ENCODE data around the gene ZNF791. TPM values are rescaled to one million over a fixed set of nuclear protein-coding genes. Genes with fewer than 3 reads are reported as not detected.
A peak's percentile ranks its signal among the peaks of the same experiment; 100 is the strongest.

The ZNF791 gene
- polyA plus RNA-seq, 3 donors = 5.2 to 8.2 (median 5.9) TPM

DNA sequence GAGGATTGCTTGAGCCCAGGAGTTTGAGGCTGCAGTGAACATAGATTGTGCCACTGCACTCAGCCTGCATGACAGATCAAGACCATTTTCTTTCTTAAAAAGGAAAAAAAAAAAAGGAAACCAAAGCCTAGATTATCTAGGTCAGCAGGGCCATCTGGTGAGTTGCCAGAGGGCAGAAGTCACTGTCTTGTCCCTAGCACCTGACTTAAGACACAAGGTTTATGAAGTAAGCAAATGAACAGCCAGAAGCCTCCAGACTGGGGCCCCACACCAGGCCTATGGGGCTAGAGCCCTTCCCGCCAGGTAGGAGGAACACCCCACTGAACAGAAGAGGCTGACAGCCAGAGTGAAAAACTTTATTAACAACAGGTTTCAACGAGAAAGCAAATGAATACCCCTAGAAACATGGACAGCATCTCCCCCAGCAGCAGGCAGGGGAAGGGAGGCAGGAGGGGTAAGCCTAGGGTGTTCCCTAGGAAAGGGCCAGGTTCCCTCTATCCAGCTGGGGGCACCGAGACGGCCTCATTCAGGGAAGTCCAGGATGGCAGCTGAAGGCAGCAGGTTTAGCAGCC, 57.1 kb downstream of the ZNF791 start:
- Mint-ChIP-seq H3K27me3 (ENCODE audit: low read depth in 3 of 3) (peaks cover 0 to 3% (median 2%) of the 10 kb centered on the region in 3 donors), H3K27ac (peak overlapping the region in 6 of 7 donors; percentile 60 to 100 (median 96)), H3K36me3 (peaks cover 28 to 39% of the 10 kb centered on the region in 2 donors), H3K9me3 (no peaks in the 10 kb centered on the region), H3K4me1 (peaks cover 47% of the 10 kb centered on the region), H3K4me3 (peak overlapping the region in 1 of 2 donors; percentile 20)
- Histone ChIP-seq H3K27ac (ENCODE audit: low read depth in 1 of 2, low read length in 2 of 2) (peak overlapping the region; percentile 78 to 100), H3K9ac (ENCODE audit: insufficient read depth, low read length, poor library complexity, severe bottlenecking) (no peak overlapping the region), H3K4me3 (replicated peaks in 1 of 3; ENCODE audit: low read depth in 2 of 3, low read length in 3 of 3) (peak overlapping the region in 1 of 3 experiments; percentile 96), H3K4me1 (ENCODE audit: control insufficient read depth in 1 of 2, insufficient read depth in 2 of 2, low read length in 2 of 2) (peaks cover 49 to 61% of the 10 kb centered on the region in 2 donors), H3K36me3 (replicated peaks in 1 of 2; ENCODE audit: control insufficient read depth in 1 of 2, insufficient read depth in 2 of 2, low read length in 2 of 2) (peaks cover 24 to 30% of the 10 kb centered on the region in 2 donors), H3K4me2 (replicated peaks; ENCODE audit: extremely low read depth, low read length, poor library complexity, severe bottlenecking) (no peak overlapping the region), H2AFZ (ENCODE audit: insufficient read depth, low read depth, low read length, poor library complexity, severe bottlenecking) (no peak overlapping the region), H4K20me1 (ENCODE audit: insufficient read depth, low read length) (peaks cover 41% of the 10 kb centered on the region), H3K79me2 (ENCODE audit: insufficient read depth, low read length) (peaks cover 72% of the 10 kb centered on the region), H3K27me3 (ENCODE audit: control insufficient read depth in 2 of 2, insufficient read depth in 2 of 2, low read length in 2 of 2) (no peaks in the 10 kb centered on the region), H3K9me3 (replicated peaks in 1 of 2; ENCODE audit: control insufficient read depth in 1 of 2, insufficient read depth in 1 of 2, low read length in 2 of 2) (no peaks in the 10 kb centered on the region)
- DNase-seq = no peak
- intact Hi-C loops (cut with micrococcal nuclease) = loop anchor here (2.0 to 10.0 kb wide), 5 partner anchors 53 to 503 kb away; partner anchors contain the start of genes ZNF490 (in 2 of the 2), ZNF791 (in 2 of the 2), JUNB (in 1 of the 2) and ZNF136 (in 1 of the 2)
- WGBS (ENCODE audit: insufficient coverage) = 80% methylated on average over 2 of the region's 4 CpGs
- TF ChIP-seq, protein P1, sequence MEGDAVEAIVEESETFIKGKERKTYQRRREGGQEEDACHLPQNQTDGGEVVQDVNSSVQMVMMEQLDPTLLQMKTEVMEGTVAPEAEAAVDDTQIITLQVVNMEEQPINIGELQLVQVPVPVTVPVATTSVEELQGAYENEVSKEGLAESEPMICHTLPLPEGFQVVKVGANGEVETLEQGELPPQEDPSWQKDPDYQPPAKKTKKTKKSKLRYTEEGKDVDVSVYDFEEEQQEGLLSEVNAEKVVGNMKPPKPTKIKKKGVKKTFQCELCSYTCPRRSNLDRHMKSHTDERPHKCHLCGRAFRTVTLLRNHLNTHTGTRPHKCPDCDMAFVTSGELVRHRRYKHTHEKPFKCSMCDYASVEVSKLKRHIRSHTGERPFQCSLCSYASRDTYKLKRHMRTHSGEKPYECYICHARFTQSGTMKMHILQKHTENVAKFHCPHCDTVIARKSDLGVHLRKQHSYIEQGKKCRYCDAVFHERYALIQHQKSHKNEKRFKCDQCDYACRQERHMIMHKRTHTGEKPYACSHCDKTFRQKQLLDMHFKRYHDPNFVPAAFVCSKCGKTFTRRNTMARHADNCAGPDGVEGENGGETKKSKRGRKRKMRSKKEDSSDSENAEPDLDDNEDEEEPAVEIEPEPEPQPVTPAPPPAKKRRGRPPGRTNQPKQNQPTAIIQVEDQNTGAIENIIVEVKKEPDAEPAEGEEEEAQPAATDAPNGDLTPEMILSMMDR (IDR thresholded peaks at IDR 0.05) = no peak

DNA sequence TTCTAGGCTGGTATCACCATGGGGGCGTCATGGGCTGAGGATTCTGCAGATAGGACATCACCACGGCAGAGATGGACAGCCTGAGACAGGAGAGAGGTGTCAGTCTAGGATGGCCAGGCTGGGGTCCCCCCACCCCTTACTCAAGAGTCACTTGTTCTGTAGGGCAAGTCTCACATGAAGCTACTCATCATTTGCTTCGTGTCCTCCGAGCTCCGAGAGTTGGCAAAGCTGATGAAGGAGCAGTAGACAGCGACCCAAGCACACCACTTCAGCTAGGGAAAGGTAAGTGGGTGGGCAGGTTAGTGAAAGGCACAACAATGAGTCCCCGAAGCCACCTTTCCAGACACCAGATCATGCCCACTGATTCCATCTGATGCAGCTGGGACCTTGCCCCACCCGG, 57.6 kb downstream of the ZNF791 start:
- WGBS (ENCODE audit: insufficient coverage) = 60% methylated on average over 1 of the region's 8 CpGs
- Mint-ChIP-seq H3K36me3 (peaks cover 23 to 39% of the 10 kb centered on the region in 2 donors), H3K9me3 (no peaks in the 10 kb centered on the region), H3K4me3 (peak overlapping the region; percentile 90 to 97), H3K27me3 (ENCODE audit: low read depth in 3 of 3) (peaks cover 0 to 3% (median 0%) of the 10 kb centered on the region in 3 donors), H3K27ac (peak overlapping the region; percentile 97 to 100 (median 100)), H3K4me1 (peaks cover 47% of the 10 kb centered on the region)
- peaks cover 22 to 30% of the 10 kb centered on the region in 2 donors for H3K36me3 ChIP-seq (replicated peaks in 1 of 2; ENCODE audit: control insufficient read depth in 1 of 2, insufficient read depth in 2 of 2, low read length in 2 of 2)
- peaks cover 40% of the 10 kb centered on the region for H4K20me1 ChIP-seq (ENCODE audit: insufficient read depth, low read length)
- H3K9ac ChIP-seq (ENCODE audit: insufficient read depth, low read length, poor library complexity, severe bottlenecking) = peak overlapping the region; percentile 92
- peaks cover 70% of the 10 kb centered on the region for H3K79me2 ChIP-seq (ENCODE audit: insufficient read depth, low read length)
- peak overlapping the region; percentile 78 to 100 for H3K27ac ChIP-seq (ENCODE audit: low read depth in 1 of 2, low read length in 2 of 2)
- no peak overlapping the region for H2AFZ ChIP-seq (ENCODE audit: insufficient read depth, low read depth, low read length, poor library complexity, severe bottlenecking)
- H3K4me3 ChIP-seq (replicated peaks in 1 of 3; ENCODE audit: low read depth in 2 of 3, low read length in 3 of 3) = peak overlapping the region; percentile 61 to 96 (median 81)
- intact Hi-C loops (cut with micrococcal nuclease) = loop anchor here (2.0 to 10.0 kb wide), 5 partner anchors 54 to 504 kb away; partner anchors contain the start of genes ZNF490 (in 2 of the 2), ZNF791 (in 2 of the 2), JUNB (in 1 of the 2) and ZNF136 (in 1 of the 2)
- peaks cover 49 to 61% of the 10 kb centered on the region in 2 donors for H3K4me1 ChIP-seq (ENCODE audit: control insufficient read depth in 1 of 2, insufficient read depth in 2 of 2, low read length in 2 of 2)
- no peaks in the 10 kb centered on the region for H3K9me3 ChIP-seq (replicated peaks in 1 of 2; ENCODE audit: control insufficient read depth in 1 of 2, insufficient read depth in 1 of 2, low read length in 2 of 2)
- no peaks in the 10 kb centered on the region for H3K27me3 ChIP-seq (ENCODE audit: control insufficient read depth in 2 of 2, insufficient read depth in 2 of 2, low read length in 2 of 2)
- TF ChIP-seq, protein P1 (IDR thresholded peaks at IDR 0.05) = no peak
- H3K4me2 ChIP-seq (replicated peaks; ENCODE audit: extremely low read depth, low read length, poor library complexity, severe bottlenecking) = peak overlapping the region; percentile 95
- no peak for DNase-seq
